ENCODE data around the gene IGLL5.

Gene IGLL5

DNA sequence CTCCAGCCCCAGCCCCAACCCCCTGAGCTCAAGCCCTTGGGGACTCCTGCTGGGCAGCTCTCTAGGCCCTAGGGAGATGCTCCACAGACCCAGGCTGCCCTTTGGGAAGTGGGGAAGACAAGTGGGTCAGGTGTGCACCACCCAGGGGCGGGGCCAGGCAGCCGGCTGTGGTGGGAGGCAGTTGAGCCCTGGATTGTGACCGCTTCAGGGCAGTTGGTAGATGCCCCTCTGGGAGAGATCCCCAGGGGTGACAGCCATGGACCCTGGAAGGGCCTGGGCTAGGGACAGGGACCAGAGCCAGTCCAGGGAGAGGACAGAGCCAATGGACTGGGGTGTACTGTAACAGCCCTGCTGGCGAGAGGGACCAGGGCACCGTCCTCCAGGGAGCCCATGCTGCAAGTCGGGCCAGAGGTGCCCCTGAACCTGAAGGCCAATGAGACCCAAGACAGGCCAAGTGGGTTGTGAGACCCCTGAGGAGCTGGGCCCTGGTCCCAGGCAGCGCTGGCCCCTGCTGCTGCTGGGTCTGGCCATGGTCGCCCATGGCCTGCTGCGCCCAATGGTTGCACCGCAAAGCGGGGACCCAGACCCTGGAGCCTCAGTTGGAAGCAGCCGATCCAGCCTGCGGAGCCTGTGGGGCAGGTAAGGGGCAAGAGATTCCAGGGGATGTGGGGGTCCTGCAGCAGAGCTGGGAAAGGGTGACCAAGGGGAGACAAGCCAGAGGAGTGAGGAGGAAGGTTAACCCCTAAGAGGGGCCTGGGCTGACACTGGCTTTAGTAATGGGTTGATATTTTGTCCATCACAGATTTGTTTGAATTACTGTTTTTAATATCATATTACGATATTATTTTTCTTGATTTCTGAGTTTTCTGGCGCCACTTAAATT lies at the start of gene IGLL5:
Gene IGLL5, plus strand, starts transcription at position 196 of the 883 bp plus-strand sequence. Its CDS starts 238 bp downstream, at position 434.
- no peak for DNase-seq

DNA sequence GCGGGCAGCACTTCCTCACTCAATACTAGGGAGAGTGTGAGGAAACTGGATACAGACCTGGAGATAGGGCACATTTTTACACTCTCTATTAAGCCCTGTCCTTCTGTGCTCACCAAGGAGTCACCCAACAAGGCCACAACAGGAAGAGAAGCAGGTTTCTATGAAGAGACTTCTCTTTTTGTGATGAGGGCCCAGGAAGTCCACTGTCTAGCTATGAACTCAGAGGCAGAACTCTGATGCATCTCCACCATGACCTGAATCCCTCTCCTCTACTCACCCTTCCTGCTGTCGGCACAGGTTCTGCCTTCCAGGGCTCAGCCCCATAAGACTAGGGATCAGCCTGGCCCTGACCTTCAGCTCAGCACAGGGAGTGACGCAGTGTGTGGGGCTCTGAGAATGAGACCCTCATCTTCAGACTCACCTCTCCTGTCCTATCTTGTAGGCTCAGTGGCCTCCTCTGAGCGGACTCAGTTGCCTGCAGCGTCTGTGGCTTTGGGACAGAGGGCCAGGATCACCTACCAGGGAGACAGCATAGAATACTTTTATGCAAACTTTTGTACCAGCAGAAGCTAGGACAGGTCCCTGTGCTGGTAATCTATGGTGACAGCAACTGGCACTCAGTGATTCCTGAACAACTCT lies 49.3 kb upstream of the IGLL5 start:
- DNase-seq: no peak

DNA sequence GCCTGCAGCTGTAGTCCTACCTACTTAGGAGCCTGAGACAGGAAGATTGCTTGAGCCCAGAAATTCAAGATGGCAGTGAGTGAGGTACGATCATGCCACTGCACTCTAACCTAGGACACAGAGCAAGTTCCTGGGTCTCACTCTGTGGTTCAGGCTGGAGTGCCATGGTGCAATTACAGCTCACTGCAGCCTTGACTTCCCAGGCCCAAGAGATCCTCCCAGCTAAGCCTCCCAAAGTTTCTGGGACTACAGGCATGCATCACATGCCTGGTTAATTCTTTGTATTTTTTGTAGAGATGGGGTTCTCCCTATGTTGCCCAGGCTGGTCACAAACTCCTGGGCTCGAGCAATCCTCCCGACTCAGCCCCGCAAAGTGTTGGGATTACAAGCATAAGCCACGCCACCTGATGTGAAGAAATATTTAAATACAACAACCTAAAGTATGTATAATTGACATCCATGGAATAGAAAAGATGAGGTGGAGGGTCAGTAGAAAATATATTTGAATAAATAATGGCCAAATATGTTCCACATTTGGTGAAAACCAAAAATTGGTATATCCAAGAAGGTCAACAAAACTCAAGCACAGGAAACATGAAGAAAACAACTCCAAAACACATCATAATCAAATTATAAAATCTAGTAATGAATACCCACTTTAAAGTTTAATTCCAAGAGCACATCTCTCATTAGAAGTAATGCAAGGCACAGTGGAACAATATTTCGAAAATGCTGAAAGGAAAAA lies 47.9 kb upstream of the IGLL5 start:
- DNase-seq: no peak

DNA sequence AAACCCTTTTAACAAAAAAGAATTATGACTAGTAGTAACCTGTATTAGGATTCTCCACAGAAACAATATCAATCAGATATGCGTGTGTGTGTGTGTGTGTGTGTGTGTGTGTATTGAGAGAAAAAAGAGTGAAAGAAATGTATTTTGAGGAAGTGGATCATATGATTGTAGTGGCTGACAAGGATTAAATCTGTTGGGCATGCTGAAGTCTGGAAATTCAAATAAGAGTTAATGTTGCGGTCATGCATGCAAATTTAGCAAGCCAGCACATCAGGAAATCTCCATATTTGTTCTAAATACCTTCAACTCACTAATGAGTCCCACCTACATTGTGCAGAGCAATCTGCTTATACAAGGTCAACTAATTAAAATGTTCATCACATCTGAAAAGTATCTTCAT lies 46.8 kb upstream of the IGLL5 start:
- DNase-seq: no peak

DNA sequence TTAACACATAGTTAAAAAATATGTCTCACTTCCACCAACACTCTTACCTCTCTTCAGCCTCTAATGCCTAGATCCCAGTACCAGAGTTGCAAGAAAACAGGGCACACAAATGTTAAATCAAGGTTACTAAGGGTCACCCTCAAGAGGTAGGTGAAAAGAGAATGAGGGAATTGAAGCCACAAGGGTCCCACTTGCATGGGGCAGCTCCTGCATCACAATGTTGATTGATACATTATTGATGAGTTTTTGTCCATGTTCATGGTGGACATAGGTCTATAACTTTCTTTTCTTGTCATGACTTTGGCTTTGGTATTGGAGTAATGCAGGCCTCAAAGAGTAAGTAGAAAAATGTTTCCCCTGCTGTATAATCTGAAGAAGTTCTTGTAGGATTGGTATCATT lies 46.0 kb upstream of the IGLL5 start:
- no peak for DNase-seq

DNA sequence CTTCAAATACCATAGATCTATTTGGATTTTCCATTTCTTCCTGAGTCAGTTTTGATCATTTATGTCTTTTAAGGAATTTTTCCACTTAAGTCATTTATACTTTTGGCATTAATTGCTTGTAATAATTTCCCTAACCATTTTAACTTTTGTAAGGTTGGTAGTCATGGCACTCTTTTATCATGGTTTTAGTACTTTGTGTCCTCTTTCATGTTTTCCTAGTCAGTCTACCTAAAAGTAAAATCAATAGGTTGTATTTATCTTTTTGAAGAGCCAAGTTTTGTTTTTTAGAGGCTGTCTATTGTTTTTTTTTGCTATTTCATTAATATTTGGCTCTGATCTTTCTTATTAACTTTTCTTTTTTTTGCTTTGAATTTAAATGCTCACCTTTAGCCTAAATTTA lies 45.5 kb upstream of the IGLL5 start:
- no peak for DNase-seq

DNA sequence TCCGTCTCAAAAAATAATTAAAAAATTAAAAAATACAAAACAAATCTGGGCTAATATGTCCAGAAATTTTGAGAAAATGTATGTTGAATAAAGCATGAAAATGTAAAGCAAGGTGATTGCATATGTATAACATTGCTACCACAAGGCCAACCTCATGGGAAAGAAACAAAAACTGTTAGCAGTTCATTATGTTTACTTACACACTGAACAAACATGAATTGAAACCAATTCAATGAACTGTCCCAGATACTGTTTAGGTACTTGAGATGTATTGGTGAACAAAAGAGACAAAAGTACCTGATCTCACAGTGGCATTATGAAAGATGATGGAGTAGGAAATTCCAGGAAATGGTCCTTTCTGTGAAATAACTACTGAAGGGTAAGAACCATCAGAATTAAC lies 43.8 kb upstream of the IGLL5 start:
- DNase-seq: no peak

DNA sequence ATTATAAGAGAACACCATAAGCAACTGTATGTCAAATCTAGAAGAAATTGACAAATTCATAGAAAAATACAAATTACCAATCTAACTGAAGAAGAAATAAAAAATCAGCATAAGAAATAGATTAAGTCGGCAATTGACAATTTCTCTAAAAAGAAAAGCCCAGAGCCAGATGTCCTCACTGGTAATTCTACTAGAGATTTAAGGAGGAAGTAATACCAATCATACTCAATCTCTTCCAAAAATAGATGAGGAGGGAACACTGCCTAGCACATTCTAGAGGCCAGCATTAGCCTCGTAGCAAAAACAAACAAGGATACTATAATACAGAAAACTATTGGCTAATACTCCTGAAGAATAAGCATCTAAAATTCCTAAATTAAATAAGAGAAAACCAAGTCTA lies 40.4 kb upstream of the IGLL5 start:
- no peak for DNase-seq

DNA sequence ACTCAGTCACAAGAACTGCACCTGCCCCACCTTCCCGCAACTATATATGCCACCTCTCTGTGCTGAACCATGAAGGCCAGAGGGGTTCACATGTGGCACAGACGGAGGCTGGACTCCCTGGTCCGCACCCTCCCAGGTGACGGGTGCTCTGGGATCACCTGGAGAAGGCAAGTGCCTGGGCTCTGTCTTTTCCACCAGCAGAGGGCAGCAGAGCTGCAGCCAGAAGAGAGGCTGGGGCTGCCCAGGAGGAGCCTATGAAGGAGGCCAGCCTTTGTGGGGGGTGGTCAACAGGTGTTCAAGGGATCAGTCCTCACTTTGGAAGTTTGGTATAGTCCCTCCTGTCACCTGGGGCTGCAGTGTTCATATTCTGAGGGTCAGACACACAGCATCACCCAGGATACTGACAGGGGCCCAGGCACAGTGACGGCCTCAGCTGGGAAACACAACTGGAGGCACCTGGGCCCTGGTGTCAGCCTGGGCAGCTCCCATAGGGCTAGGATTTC lies 39.2 kb upstream of the IGLL5 start:
- DNase-seq: peak; percentile 41

DNA sequence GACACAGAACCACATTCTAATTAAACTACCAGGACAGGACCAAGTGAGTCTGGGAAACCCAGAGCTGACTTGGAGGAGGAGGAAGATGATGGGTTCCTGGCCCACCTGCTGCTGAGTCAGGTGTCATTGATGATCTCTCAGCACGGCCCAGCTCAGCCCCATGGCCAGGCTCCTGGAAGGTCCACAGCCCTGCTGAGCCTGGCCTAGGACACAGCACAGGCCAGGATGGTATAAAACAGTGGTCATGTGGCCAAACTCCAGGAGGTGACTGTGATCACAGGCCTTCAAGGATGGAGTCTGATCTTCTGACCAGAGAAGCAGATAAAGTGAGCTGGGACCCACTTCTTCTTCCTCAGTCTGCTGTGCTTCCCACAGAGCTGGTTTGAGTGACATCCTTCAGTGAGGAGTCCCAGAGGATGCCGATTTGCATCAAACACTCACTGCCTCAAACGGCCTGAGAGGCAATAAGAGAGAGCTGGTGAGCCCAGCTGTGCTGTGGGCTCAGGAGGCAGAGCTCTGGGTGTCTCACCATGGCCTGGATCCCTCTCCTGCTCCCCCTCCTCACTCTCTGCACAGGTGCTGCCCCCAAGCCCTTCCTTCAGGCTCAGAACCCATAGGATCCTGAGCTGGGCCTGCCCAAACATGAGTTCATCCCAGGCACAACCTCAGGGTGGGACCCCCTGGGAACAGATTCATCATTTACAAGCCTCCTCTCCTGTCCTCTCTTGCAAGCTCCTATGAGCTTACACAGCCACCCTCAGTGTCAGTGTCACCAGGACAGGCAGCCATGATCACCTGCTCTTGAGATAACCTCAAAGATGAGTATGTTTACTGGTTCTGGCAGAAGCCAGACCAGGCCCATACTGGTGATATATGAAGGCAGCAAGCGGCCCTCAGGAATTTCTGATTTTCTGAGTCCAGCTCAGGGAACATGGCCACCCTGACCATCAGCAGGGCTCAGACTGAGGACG lies 37.7 kb upstream of the IGLL5 start:
- no peak for DNase-seq

DNA sequence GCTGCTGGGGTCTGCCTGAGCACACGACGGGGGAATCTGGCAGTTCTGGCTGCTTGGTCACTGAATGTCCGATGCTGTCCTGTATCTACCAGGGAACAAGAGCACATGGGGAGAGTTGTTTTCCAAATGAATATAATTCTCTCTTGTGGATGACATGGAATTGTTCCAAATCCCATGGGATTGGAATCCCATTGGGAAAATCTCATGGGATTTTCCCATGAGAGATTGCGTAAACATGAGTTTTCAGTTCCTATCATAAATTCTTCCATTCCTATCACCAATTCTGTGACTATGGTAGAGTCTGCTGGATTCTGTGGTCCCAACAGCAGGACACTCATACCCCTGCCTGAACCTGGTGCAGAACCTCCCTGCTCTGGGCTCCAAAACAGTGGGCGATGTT lies 35.6 kb upstream of the IGLL5 start:
- DNase-seq: no peak

DNA sequence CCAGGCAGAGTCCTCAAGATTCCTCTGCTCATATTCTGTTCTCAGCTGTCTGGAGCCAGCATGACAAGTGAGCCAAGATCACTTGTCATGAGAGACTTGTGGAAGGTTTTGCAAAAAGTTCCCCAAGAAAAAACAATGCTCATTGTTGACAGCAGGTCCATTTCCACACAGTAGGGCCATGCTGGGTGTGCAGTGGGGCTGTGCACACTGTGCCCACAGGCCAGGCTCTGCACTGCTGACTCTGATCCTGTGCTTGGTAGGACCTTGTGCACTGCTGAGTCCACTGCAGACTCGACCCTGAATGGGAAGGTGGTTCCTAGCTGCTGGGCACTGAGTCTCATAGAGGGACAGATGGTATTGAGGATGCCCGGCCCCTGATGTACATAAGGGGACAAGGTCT lies 33.9 kb upstream of the IGLL5 start:
- no peak for DNase-seq

DNA sequence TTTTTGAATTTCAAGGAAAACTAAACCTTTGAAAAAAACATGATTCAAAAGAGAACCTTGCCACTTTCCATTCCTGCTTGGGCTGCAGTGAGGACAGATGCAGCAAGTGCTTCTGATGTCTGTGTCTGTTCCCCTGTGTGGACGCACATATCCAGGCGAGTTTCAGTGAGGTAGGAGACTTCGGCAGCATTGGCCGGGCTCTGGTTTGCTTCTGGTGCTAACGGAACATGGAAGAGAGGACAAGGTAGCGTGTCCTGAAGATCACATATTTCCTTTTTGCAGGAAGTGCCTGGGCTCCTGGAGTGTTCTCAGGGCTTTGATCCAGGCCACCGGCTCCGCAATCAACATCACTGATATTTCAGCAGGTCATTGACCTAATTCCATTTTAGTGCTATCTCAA lies 33.1 kb upstream of the IGLL5 start:
- DNase-seq: no peak

DNA sequence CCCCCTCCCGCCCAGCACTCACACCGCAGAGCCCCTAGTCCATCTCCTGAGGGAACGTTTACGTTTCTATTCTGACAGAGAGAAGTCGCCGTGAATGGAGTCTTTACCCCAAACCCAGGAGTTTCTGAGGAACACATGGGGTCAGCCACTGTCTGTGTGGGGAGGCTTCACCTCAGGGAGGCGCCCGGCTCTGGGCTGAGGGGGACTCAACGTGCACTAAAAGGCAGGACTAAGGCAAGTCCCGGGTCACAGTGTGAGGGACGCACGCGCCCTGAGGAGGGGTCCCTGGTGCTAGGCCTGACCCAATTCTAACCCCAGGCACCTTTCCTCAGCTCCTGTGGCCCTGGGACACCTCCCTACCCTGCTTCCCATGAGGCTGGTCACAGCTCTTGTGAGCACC lies 32.5 kb upstream of the IGLL5 start:
- DNase-seq: no peak

DNA sequence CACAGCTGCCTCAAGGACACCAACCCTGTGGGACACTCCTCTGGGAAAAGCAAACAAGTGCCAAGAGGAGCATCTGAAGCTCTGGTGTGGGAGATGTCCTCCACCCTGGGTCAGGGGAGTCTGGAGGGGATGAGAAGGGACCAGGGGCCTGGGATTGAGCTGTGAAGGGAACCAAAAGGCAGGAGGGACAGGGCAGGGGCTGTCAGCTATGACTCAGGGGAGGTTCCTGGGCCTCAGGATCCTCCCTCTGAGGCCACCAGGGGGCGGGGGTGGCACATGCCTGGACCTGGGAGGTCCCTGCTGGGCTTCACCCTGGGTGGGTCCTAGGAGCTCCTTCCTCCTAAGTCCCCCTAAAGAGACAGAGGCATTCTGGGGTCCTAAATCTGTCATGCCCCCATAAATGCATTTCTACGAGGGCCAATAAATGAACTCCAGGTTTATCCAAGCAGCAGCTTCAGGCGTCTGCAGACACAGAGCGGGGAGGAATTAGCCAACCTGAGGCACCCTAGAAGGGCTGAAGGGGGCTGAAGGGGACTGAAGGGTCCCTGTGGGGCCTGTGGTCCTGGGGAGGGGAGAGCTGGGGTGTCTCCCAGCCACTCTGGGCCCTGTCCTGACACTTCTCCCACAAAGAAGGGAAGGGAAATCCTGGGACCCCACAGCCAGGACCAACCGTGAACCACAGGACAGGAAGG lies 31.9 kb upstream of the IGLL5 start:
- DNase-seq: peak; percentile 14

DNA sequence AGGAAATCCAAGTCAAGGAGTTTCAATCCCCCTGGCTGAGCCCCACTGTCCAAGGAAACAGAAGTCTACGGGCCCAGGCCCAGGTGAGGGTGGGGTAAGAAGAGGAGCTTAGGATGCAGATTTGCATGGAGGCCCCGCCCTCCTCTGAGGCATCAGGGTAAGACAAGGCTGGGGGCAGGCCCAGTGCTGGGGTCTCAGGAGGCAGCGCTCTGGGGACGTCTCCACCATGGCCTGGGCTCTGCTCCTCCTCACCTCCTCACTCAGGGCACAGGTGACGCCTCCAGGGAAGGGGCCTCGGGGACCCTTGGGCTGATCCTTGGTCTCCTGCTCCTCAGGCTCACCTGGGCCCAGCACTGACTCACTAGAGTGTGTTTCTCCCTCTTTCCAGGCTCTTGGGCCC lies 31.3 kb upstream of the IGLL5 start:
- DNase-seq: no peak

DNA sequence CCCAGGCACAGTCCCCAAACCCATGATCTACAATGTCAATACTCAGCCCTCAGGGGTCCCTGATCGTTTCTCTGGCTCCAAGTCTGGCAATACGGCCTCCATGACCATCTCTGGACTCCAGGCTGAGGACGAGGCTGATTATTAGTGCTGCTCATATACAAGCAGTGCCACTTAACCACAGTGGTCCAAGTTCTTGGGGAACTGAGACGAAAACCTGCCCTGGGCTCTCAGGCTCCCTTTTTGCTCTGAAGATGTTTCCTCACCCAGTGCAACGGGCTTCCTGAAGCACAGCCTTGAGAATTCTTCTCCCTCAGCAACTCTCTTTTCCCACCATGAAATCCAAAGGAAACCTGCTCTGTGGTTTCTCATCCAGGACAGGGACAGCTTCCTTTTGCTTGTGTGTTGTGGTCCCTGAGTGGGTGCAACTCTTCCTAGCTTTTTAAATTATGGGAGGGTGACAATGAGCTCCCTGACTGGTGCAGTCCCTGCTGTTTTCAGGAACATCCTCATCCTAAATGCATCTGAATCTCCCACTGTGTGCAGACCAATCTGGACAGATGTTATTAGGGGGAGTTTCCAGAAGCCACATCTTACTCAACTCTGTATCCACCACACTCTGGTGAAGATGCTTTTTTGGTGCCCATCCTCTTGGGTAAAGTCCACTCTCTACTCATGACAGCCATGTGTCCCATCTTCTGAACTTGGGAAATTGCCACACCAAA lies 30.6 kb upstream of the IGLL5 start:
- DNase-seq: no peak

DNA sequence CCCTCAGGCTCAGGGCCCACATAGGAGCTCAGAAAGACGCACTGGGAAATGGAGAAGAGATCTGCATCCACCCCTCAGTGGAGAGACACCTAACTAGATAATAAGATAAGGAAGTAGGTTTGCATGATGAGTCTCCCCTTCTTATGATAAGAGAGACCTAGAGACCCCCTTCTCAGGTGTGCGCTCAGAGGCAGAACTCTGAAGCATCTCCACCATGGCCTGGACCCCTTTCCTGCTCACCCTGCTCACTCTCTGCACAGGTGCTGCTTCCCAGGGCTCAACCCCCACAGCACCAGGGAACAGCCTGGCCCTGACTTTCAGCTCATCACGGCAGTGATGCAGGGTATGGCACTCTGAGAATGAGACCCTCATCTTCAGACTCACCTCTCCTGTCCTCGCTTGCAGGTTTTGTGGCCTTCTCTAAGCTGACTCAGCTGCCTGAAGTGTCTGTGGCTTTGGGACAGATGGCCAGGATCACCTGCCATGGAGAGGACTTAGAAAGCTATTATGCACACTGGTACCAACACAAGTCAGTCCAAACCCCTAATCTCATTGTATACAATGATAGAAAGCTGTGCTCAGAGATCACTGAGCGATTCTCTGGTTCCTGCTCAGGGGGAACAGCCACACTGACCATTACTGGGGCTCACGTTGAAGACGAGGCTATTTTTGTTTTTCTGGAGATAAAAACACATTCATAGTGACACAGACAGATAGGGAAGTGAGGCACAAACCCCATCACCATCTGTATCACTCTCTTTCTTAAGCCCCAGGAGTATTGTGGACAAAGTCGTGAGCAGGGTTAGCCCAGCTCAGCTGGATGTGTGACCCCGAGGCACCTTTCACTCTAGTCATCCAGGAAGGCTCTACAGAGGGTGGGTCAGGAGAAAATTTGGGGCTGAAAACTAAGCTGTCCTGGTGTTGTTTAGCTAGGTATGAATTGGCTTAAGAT lies 29.7 kb upstream of the IGLL5 start:
- no peak for DNase-seq

DNA sequence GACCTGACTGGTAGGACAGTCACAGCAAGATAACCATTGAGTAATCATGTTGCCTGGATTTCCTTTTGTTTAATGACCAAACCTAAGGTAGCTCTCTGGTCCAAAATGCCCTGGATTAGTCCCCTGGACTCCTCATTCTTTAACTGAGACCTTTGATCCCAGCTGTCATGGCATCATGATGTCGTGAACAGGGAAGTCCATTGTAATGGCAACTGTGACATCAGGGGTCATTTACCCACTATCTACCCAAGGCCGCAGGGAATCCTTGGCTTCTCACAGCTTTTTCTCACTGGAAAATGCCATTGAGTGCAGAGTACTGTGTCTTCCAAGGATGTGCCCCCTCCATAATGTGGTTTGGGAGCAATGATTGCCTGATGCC lies 29.1 kb upstream of the IGLL5 start:
- no peak for DNase-seq

DNA sequence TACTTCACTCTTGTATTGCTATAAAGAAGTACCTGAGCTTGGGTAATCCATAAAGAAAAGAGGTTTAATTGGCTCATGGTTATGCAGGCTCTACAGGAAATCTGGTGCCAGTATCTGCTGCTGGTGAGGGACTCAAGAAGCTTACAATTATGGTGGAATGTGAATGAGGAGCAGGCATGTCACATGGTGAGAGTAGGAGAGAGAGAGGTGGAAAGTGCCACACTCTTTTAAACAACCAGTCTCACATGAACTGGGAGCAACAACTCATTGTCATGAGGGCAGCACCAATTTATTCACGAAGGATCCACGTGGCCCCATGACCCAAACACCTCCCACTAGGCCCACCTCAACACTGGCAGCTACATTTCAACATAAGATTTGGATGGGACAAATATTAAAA lies 24.6 kb upstream of the IGLL5 start:
- DNase-seq: no peak
